HL-60 (cell line): ENCODE results near the gene POLA2.

Source experiments
- POLR2AphosphoS5 ChIP-seq: IDR thresholded peaks from 2 replicates; pipeline ENCODE4 v1.6.1; 2012; ENCODE audit warnings: low read depth
- SPI1 ChIP-seq: IDR thresholded peaks from 2 replicates; pipeline ENCODE4 v1.6.1; 2012; ENCODE audit warnings: low read depth, mild to moderate bottlenecking, borderline replicate concordance
- TF ChIP-seq, protein P1 (sequence below): IDR thresholded peaks from one replicate; pipeline ENCODE4 v1.5.1; 2011; ENCODE audit warnings: low read length, control low read depth, inconsistent platforms; ENCODE audit not compliant: insufficient read depth
- TF ChIP-seq, protein P2 (sequence below): IDR thresholded peaks from 2 replicates; pipeline ENCODE4 v1.6.1; 2012; ENCODE audit warnings: low read depth; ENCODE audit not compliant: insufficient replicate concordance

DNA sequence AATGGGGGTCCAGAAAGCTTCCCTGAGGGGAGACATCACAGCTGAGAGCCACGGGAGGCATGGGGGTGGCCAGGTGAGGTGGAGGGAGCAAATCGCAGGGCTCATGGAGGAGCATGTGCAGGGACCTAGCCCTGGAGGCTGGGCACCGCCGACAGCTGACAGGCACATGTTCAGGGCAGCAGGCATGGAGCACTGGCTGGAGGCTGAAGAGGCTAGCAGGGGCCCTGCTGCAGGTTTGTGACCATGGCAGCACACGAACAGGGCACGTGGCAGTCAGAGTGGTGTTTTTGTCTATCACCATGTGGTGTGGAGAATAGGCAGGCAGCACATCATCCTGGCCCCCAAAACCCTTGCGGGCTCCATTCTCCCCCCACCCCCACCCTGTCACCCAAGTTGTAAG, 42.9 kb downstream of the POLA2 start:
- TF ChIP-seq, protein P1, sequence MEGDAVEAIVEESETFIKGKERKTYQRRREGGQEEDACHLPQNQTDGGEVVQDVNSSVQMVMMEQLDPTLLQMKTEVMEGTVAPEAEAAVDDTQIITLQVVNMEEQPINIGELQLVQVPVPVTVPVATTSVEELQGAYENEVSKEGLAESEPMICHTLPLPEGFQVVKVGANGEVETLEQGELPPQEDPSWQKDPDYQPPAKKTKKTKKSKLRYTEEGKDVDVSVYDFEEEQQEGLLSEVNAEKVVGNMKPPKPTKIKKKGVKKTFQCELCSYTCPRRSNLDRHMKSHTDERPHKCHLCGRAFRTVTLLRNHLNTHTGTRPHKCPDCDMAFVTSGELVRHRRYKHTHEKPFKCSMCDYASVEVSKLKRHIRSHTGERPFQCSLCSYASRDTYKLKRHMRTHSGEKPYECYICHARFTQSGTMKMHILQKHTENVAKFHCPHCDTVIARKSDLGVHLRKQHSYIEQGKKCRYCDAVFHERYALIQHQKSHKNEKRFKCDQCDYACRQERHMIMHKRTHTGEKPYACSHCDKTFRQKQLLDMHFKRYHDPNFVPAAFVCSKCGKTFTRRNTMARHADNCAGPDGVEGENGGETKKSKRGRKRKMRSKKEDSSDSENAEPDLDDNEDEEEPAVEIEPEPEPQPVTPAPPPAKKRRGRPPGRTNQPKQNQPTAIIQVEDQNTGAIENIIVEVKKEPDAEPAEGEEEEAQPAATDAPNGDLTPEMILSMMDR: no peak
- TF ChIP-seq, protein P2, sequence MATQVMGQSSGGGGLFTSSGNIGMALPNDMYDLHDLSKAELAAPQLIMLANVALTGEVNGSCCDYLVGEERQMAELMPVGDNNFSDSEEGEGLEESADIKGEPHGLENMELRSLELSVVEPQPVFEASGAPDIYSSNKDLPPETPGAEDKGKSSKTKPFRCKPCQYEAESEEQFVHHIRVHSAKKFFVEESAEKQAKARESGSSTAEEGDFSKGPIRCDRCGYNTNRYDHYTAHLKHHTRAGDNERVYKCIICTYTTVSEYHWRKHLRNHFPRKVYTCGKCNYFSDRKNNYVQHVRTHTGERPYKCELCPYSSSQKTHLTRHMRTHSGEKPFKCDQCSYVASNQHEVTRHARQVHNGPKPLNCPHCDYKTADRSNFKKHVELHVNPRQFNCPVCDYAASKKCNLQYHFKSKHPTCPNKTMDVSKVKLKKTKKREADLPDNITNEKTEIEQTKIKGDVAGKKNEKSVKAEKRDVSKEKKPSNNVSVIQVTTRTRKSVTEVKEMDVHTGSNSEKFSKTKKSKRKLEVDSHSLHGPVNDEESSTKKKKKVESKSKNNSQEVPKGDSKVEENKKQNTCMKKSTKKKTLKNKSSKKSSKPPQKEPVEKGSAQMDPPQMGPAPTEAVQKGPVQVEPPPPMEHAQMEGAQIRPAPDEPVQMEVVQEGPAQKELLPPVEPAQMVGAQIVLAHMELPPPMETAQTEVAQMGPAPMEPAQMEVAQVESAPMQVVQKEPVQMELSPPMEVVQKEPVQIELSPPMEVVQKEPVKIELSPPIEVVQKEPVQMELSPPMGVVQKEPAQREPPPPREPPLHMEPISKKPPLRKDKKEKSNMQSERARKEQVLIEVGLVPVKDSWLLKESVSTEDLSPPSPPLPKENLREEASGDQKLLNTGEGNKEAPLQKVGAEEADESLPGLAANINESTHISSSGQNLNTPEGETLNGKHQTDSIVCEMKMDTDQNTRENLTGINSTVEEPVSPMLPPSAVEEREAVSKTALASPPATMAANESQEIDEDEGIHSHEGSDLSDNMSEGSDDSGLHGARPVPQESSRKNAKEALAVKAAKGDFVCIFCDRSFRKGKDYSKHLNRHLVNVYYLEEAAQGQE: no peak
- TF ChIP-seq POLR2AphosphoS5 (peak; percentile 24; the same call in 1 of the 2 replicates), SPI1 (no peak)
